Endodermal cell (in vitro differentiated cells): Measurements from ENCODE around the gene ZFYVE9. TPM values are rescaled to one million over a fixed set of nuclear protein-coding genes. Genes with fewer than 3 reads are reported as not detected.

Experiments used
- DNase-seq: peaks from one replicate; pipeline ENCODE4 v3.0.0-alpha.2; 2017
- H3K27ac ChIP-seq: 2 replicates; pipeline ENCODE4 v1.5.1; 2013; ENCODE audit warnings: mild to moderate bottlenecking, low read depth, low read length, moderate library complexity
- H3K27me3 ChIP-seq: 2 replicates; pipeline ENCODE4 v1.6.1; 2013; ENCODE audit warnings: mild to moderate bottlenecking, low read length, moderate library complexity; ENCODE audit not compliant: insufficient read depth, control insufficient read depth, poor library complexity, severe bottlenecking
- H3K36me3 ChIP-seq: 2 replicates; pipeline ENCODE4 v1.7.0; 2013; ENCODE audit warnings: mild to moderate bottlenecking, low read length, moderate library complexity; ENCODE audit not compliant: control insufficient read depth, insufficient read depth
- H3K4me1 ChIP-seq: one replicate; pipeline ENCODE4 v1.7.0; 2013; ENCODE audit warnings: low read length; ENCODE audit not compliant: control insufficient read depth, insufficient read depth
- H3K4me3 ChIP-seq: 2 replicates; pipeline ENCODE4 v1.5.1; 2013; ENCODE audit warnings: mild to moderate bottlenecking, low read length, moderate library complexity
- H3K9ac ChIP-seq: 2 replicates; pipeline ENCODE4 v1.6.1; 2013; ENCODE audit warnings: mild to moderate bottlenecking, low read length, moderate library complexity; ENCODE audit not compliant: poor library complexity, severe bottlenecking; ENCODE audit errors: extremely low read depth
- H3K9me3 ChIP-seq: 2 replicates; pipeline ENCODE4 v1.6.1; 2013; ENCODE audit warnings: mild to moderate bottlenecking, low read length, moderate library complexity; ENCODE audit not compliant: control insufficient read depth
- H3K27ac Mint-ChIP-seq: 2 replicates; pipeline ENCODE4 v1.8.0; 2020; ENCODE audit warnings: mixed read lengths
- H3K27me3 Mint-ChIP-seq: 2 replicates; pipeline ENCODE4 v1.8.0; 2021; ENCODE audit warnings: mild to moderate bottlenecking, mixed read lengths; ENCODE audit not compliant: insufficient read depth
- H3K36me3 Mint-ChIP-seq: 2 replicates; pipeline ENCODE4 v1.8.0; 2020; ENCODE audit warnings: low read depth, mixed read lengths
- H3K4me1 Mint-ChIP-seq: 2 replicates; pipeline ENCODE4 v1.8.0; 2020; ENCODE audit warnings: mixed read lengths
- H3K4me3 Mint-ChIP-seq: 2 replicates; pipeline ENCODE4 v1.8.0; 2020; ENCODE audit warnings: mild to moderate bottlenecking, moderate library complexity, mixed read lengths
- H3K9me3 Mint-ChIP-seq: 2 replicates; pipeline ENCODE4 v1.8.0; 2020; ENCODE audit warnings: mild to moderate bottlenecking, mixed read lengths
- CTCF ChIP-seq: fragments of 200-600 bp; sonication (generic); conservative IDR thresholded peaks from 2 replicates; pipeline ENCODE4 v1.5.0; 2021; ENCODE audit warnings: antibody characterized with exemption, mild to moderate bottlenecking
- WGBS, 2 experiments: methylation state at CpG; one replicate each; pipeline versions ENCODE4 v1.1.5 to v1.1.7; 2013; ENCODE audit warnings: missing lambda C conversion rate in 2 of 2, mixed read lengths in 1 of 2; ENCODE audit not compliant: insufficient coverage in 1 of 2, insufficient read length in 1 of 2; 5-methylcytosine and 5-hydroxymethylcytosine counted together
- total RNA-seq, 2 donors: library from RNA; stranded (reverse); fragmentation: NEBNext Ultra II Directional in 1 of 2; extraction: Animal tissue kit (Norgen Biotek cat#: 25700) in 1 of 2; gene quantifications; 2 replicates in 1 of 2; 3 replicates in 1 of 2; pipeline ENCODE4 v1.2.1, GENCODE V29; 2021

Gene ZFYVE9
- total RNA-seq, 2 donors from 2014 or later = 34.3 to 40.5 TPM

GRCh38 chr1:52098139-52098871, 43.6 kb upstream of the ZFYVE9 start:
- Mint-ChIP-seq H3K4me3 (no peak overlapping the region), H3K4me1 (peaks cover 9% of the 10 kb centered on the region), H3K36me3 (peaks cover 2% of the 10 kb centered on the region), H3K9me3 (peaks cover 3% of the 10 kb centered on the region), H3K27ac (no peak overlapping the region), H3K27me3 (peaks cover 2% of the 10 kb centered on the region)
- no peak overlapping the region for H3K4me3 ChIP-seq
- peak overlapping the region; percentile 3 for H3K27ac ChIP-seq
- no peaks in the 10 kb centered on the region for H3K27me3 ChIP-seq
- 77 to 80% methylated on average over 7 to 8 of the region's 8 CpGs for WGBS, 2 experiments
- H3K9me3 ChIP-seq = no peaks in the 10 kb centered on the region
- no peak overlapping the region for H3K9ac ChIP-seq
- no peaks in the 10 kb centered on the region for H3K36me3 ChIP-seq
- no peaks in the 10 kb centered on the region for H3K4me1 ChIP-seq
- no peak for TF ChIP-seq CTCF
- DNase-seq = no peak

- WGBS, 2 experiments = 83% methylated on average over 1 of the region's 1 CpG; no CpG with 5 or more reads in 1 of the 2 experiments
- Mint-ChIP-seq H3K4me3 (no peak overlapping the region), H3K36me3 (no peaks in the 10 kb centered on the region), H3K9me3 (no peaks in the 10 kb centered on the region), H3K27me3 (no peaks in the 10 kb centered on the region), H3K27ac (no peak overlapping the region), H3K4me1 (peaks cover 9% of the 10 kb centered on the region)
- Histone ChIP-seq H3K9ac (no peak overlapping the region), H3K36me3 (no peaks in the 10 kb centered on the region), H3K9me3 (no peaks in the 10 kb centered on the region), H3K27ac (no peak overlapping the region), H3K27me3 (no peaks in the 10 kb centered on the region), H3K4me3 (no peak overlapping the region), H3K4me1 (no peaks in the 10 kb centered on the region)
- no peak for TF ChIP-seq CTCF
- DNase-seq = no peak
Measured at GRCh38 chr1:52102336-52103013, 39.4 kb upstream of the ZFYVE9 start.

- Histone ChIP-seq H3K36me3 (no peaks in the 10 kb centered on the region), H3K27ac (no peak overlapping the region), H3K9me3 (no peaks in the 10 kb centered on the region), H3K27me3 (peaks cover 25% of the 10 kb centered on the region), H3K4me1 (no peaks in the 10 kb centered on the region), H3K9ac (no peak overlapping the region), H3K4me3 (no peak overlapping the region)
- H3K9me3 Mint-ChIP-seq = no peaks in the 10 kb centered on the region
- H3K4me1 Mint-ChIP-seq = no peaks in the 10 kb centered on the region
- H3K4me3 Mint-ChIP-seq = no peak overlapping the region
- DNase-seq = no peak
- H3K27me3 Mint-ChIP-seq = peaks cover 10% of the 10 kb centered on the region
- H3K27ac Mint-ChIP-seq = no peak overlapping the region
- no peak for TF ChIP-seq CTCF
- H3K36me3 Mint-ChIP-seq = no peaks in the 10 kb centered on the region
Measured at GRCh38 chr1:52111492-52111891, 30.4 kb upstream of the ZFYVE9 start.
